ENCODE data around the gene COG8.

DNA sequence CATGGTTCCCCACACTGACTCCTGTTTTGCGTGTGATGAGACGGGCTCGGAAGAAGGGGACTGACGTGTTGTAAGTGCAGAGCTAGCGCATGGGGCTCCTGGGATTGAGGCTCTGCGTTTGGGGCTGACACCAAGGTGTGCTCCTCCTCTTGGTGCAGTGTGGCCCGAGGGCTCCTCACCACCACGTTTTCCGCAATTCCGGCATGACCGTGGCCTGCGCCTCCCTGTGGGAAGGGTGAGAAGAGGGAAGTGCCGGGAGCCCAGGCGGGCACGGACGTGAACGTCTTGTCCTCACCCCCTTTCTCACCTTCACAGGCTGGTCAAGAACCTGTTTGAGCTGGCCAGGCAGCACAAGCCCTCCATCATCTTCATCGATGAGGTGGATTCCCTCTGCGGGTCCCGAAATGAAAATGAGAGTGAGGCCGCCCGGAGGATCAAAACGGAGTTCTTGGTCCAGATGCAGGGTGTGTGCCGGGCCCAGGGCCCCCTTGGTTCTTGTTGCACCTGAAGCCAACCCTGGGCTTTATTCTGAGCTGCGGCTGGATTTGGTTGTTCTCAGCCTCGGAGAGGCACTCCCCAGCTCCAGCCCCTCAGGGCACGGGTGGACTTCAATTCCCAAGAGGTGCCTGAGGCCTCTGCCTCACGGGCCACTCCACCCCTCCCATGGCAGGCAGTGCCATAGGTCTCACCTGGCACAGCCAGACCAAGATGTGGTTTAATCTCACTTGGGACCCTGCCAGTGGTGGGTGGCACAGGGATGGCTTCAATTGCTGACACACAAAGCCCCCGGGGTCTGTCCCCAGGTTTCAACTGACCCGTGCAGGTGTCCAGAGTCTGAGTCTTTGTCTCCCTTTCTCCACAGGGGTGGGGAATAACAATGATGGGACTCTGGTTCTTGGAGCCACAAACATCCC is 19.3 kb downstream of the COG8 start:
- TF ChIP-seq, protein P1, sequence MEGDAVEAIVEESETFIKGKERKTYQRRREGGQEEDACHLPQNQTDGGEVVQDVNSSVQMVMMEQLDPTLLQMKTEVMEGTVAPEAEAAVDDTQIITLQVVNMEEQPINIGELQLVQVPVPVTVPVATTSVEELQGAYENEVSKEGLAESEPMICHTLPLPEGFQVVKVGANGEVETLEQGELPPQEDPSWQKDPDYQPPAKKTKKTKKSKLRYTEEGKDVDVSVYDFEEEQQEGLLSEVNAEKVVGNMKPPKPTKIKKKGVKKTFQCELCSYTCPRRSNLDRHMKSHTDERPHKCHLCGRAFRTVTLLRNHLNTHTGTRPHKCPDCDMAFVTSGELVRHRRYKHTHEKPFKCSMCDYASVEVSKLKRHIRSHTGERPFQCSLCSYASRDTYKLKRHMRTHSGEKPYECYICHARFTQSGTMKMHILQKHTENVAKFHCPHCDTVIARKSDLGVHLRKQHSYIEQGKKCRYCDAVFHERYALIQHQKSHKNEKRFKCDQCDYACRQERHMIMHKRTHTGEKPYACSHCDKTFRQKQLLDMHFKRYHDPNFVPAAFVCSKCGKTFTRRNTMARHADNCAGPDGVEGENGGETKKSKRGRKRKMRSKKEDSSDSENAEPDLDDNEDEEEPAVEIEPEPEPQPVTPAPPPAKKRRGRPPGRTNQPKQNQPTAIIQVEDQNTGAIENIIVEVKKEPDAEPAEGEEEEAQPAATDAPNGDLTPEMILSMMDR (optimal IDR thresholded peaks at IDR 0.05 in 1 of 3, IDR thresholded peaks at IDR 0.05 in 1 of 3, conservative IDR thresholded peaks at IDR 0.05 in 1 of 3; ENCODE audit: extremely low read depth in 1 of 3, insufficient read depth in 2 of 3, low read length in 3 of 3): no peak
- no peak for TF ChIP-seq EZH2 (IDR thresholded peaks at IDR 0.05; ENCODE audit: low read length)
